Neutrophil (primary cell): Measurements from ENCODE around the gene CAPN5.

Source experiments
- H3K27ac ChIP-seq: fragments of 200-600 bp; sonication (generic); 2 replicates; pipeline ENCODE4 v1.5.1; 2016; ENCODE audit warnings: mild to moderate bottlenecking, moderate library complexity
- H3K27me3 ChIP-seq: fragments of 200-600 bp; sonication (generic); 2 replicates; pipeline ENCODE4 v1.6.0; 2016; ENCODE audit warnings: mild to moderate bottlenecking
- H3K36me3 ChIP-seq: fragments of 200-600 bp; sonication (generic); 2 replicates; pipeline ENCODE4 v1.5.1; 2017
- H3K4me1 ChIP-seq, 2 experiments: fragments of 200-600 bp in 1 of 2; sonication (generic) in 1 of 2; 1 replicate in 1 of 2; 2 replicates in 1 of 2; pipeline versions ENCODE4 v1.5.1 to v1.6.1; 2013 to 2016; ENCODE audit warnings: low read depth in 1 of 2, low read length in 1 of 2, mild to moderate bottlenecking in 1 of 2, moderate library complexity in 1 of 2; ENCODE audit not compliant: control insufficient read depth in 1 of 2, insufficient read depth in 1 of 2
- H3K4me3 ChIP-seq, 2 experiments: fragments of 200-600 bp in 1 of 2; sonication (generic) in 1 of 2; 1 replicate in 1 of 2; 2 replicates in 1 of 2; pipeline ENCODE4 v1.5.1; 2013 to 2016; ENCODE audit warnings: low read depth in 1 of 2, low read length in 1 of 2, mild to moderate bottlenecking in 1 of 2, moderate library complexity in 1 of 2
- H3K9me3 ChIP-seq: fragments of 200-600 bp; sonication (generic); 2 replicates; pipeline ENCODE4 v1.5.1; 2016
- CTCF ChIP-seq: fragments of 200-600 bp; sonication (generic); IDR thresholded peaks from 2 replicates; pipeline ENCODE4 v1.5.1; 2016; ENCODE audit warnings: antibody characterized with exemption

Gene CAPN5

GRCh38 chr11:77026743-77027142 lies 40.0 kb upstream of the CAPN5 start:
- no peaks in the 10 kb centered on the region for H3K9me3 ChIP-seq
- no peak for TF ChIP-seq CTCF

GRCh38 chr11:77027275-77027674 lies 39.5 kb upstream of the CAPN5 start:
- H3K9me3 ChIP-seq = no peaks in the 10 kb centered on the region
- no peak overlapping the region for H3K4me3 ChIP-seq
- H3K27me3 ChIP-seq = peaks cover 25% of the 10 kb centered on the region
- TF ChIP-seq CTCF = no peak
- peaks cover 11% of the 10 kb centered on the region for H3K36me3 ChIP-seq
- H3K4me1 ChIP-seq = no peaks in the 10 kb centered on the region
- no peak overlapping the region for H3K27ac ChIP-seq

More at GRCh38 chr11:77026743-77027142, 40.0 kb upstream of the CAPN5 start:
- Histone ChIP-seq H3K4me3 (no peak overlapping the region), H3K27ac (no peak overlapping the region), H3K4me1 (no peaks in the 10 kb centered on the region), H3K27me3 (peaks cover 25% of the 10 kb centered on the region), H3K36me3 (peaks cover 16% of the 10 kb centered on the region)

GRCh38 chr11:77029829-77030228 lies 36.9 kb upstream of the CAPN5 start:
- Histone ChIP-seq H3K36me3 (no peaks in the 10 kb centered on the region), H3K4me1 (peaks cover 9 to 11% of the 10 kb centered on the region in 2 experiments), H3K27ac (no peak overlapping the region), H3K9me3 (no peaks in the 10 kb centered on the region), H3K27me3 (peaks cover 25% of the 10 kb centered on the region), H3K4me3 (no peak overlapping the region)
- no peak for TF ChIP-seq CTCF

GRCh38 chr11:77030834-77031414 lies 35.8 kb upstream of the CAPN5 start:
- Histone ChIP-seq H3K4me3 (no peak overlapping the region), H3K27me3 (peaks cover 25% of the 10 kb centered on the region), H3K27ac (no peak overlapping the region), H3K36me3 (no peaks in the 10 kb centered on the region), H3K4me1 (peaks cover 20 to 22% of the 10 kb centered on the region in 2 experiments), H3K9me3 (no peaks in the 10 kb centered on the region)
- no peak for TF ChIP-seq CTCF

GRCh38 chr11:77031599-77031998 lies 35.2 kb upstream of the CAPN5 start:
- H3K36me3 ChIP-seq = no peaks in the 10 kb centered on the region
- H3K9me3 ChIP-seq = no peaks in the 10 kb centered on the region
- peaks cover 22 to 24% of the 10 kb centered on the region in 2 experiments for H3K4me1 ChIP-seq
- no peak overlapping the region for H3K4me3 ChIP-seq
- peaks cover 31% of the 10 kb centered on the region for H3K27me3 ChIP-seq
- TF ChIP-seq CTCF = no peak
- H3K27ac ChIP-seq = no peak overlapping the region

GRCh38 chr11:77035039-77035438 lies 31.7 kb upstream of the CAPN5 start:
- H3K9me3 ChIP-seq = no peaks in the 10 kb centered on the region
- no peaks in the 10 kb centered on the region for H3K36me3 ChIP-seq
- no peak overlapping the region for H3K27ac ChIP-seq
- H3K27me3 ChIP-seq = peaks cover 52% of the 10 kb centered on the region
- TF ChIP-seq CTCF = no peak
- no peak overlapping the region for H3K4me3 ChIP-seq
- peaks cover 30 to 31% of the 10 kb centered on the region in 2 experiments for H3K4me1 ChIP-seq
